22Rv1 (cell line): ENCODE data around the gene TRIM58.

Source experiments
- H3K27ac ChIP-seq: fragments of 450-650 bp; 2 replicates; pipeline ENCODE4 v1.5.1; 2017
- ZFX ChIP-seq: fragments of 450-650 bp; IDR thresholded peaks from 2 replicates; pipeline ENCODE4 v1.6.1; 2017; ENCODE audit warnings: antibody characterized with exemption, borderline replicate concordance
- TF ChIP-seq, protein P1 (sequence below): fragments of 450-650 bp; IDR thresholded peaks from 2 replicates; pipeline ENCODE4 v1.5.1; 2017; ENCODE audit warnings: mild to moderate bottlenecking

TRIM58 gene, protein sequence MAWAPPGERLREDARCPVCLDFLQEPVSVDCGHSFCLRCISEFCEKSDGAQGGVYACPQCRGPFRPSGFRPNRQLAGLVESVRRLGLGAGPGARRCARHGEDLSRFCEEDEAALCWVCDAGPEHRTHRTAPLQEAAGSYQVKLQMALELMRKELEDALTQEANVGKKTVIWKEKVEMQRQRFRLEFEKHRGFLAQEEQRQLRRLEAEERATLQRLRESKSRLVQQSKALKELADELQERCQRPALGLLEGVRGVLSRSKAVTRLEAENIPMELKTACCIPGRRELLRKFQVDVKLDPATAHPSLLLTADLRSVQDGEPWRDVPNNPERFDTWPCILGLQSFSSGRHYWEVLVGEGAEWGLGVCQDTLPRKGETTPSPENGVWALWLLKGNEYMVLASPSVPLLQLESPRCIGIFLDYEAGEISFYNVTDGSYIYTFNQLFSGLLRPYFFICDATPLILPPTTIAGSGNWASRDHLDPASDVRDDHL

DNA sequence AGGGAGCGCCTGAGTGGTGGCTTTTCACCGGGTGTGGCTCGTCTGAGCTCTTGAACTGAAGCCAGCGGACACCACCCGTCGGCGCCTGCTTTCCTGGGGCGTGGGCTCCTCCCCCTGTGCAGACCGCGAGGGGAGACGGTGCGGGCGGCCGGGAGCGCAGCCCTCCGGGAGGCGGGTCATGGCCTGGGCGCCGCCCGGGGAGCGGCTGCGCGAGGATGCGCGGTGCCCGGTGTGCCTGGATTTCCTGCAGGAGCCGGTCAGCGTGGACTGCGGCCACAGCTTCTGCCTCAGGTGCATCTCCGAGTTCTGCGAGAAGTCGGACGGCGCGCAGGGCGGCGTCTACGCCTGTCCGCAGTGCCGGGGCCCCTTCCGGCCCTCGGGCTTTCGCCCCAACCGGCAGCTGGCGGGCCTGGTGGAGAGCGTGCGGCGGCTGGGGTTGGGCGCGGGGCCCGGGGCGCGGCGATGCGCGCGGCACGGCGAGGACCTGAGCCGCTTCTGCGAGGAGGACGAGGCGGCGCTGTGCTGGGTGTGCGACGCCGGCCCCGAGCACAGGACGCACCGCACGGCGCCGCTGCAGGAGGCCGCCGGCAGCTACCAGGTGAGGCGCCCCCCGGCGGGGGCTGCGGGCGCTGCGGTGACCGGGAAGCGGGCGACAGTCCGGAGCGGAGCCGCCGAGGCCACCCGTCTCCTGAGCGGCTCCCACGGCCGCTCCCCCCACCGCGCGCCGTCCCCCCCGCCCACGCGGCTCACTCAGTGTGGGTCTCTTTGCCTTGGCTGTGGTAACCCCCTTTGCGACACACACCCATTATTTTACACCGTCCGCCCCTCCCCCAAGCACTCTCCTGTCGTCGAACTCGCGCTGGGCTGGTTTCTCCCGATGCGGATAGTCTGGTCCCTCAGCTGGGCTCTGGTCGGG lies at the start of gene TRIM58:
TRIM58 (plus strand) TSS at position 119 of the 916 bp plus-strand sequence; CDS start at position 179, 60 bp downstream.
- H3K27ac ChIP-seq: no peak within 1 kb of the TSS
- TF ChIP-seq ZFX: no peak
- TF ChIP-seq, protein P1, sequence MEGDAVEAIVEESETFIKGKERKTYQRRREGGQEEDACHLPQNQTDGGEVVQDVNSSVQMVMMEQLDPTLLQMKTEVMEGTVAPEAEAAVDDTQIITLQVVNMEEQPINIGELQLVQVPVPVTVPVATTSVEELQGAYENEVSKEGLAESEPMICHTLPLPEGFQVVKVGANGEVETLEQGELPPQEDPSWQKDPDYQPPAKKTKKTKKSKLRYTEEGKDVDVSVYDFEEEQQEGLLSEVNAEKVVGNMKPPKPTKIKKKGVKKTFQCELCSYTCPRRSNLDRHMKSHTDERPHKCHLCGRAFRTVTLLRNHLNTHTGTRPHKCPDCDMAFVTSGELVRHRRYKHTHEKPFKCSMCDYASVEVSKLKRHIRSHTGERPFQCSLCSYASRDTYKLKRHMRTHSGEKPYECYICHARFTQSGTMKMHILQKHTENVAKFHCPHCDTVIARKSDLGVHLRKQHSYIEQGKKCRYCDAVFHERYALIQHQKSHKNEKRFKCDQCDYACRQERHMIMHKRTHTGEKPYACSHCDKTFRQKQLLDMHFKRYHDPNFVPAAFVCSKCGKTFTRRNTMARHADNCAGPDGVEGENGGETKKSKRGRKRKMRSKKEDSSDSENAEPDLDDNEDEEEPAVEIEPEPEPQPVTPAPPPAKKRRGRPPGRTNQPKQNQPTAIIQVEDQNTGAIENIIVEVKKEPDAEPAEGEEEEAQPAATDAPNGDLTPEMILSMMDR: no peak

DNA sequence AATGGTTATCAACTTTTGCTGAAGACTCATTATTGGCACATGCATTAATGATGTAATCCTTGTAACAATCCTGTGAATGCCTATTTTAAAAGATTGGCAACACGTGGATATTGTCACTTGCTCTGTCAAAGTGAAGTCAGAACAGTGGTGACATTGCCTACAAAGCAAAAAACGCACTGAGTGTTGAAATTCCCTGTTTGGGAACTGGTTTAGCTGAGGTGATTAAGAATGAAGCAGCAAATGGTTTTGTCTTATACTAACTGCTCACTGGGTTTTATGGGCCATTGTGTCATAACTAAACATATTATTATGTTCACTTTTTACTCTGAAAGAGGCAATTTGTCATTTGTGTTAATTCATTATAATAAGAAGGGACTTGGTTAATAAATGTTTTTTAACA lies 44.4 kb upstream of the TRIM58 start:
- TF ChIP-seq ZFX: no peak
- TF ChIP-seq, protein P1: no peak
- no peak overlapping the region for H3K27ac ChIP-seq

- TF ChIP-seq, protein P1: no peak
- TF ChIP-seq ZFX: no peak
- no peak overlapping the region for H3K27ac ChIP-seq
Measured at GRCh38 chr1:247822060-247822459, 34.9 kb upstream of the TRIM58 start.

DNA sequence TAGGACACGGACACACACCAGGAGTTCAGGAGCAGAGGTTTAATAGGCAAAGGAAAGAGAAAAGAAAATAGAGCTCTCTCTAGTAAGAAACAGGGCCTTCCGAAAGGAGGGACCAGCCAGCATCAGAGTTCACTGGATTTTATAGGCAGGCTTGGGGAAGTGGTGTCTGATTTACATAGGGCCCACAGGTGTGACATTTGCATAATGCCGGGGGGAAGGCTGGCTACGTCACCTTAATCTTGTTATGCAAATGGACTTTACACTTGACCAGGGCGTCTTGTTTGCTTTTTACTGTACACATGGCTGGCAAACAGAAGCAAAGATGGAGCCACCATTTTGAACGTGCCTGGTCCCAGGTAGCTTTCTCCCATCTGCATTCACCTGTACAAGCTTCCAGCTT lies 33.0 kb upstream of the TRIM58 start, which contains the start of gene OR14A16:
OR14A16 (minus strand) TSS at position 97 of the 400 bp plus-strand sequence. CDS start 8,390 bp downstream, outside the sequence.
- no peak within 1 kb of the TSS for H3K27ac ChIP-seq
- TF ChIP-seq, protein P1: no peak
- TF ChIP-seq ZFX: no peak

DNA sequence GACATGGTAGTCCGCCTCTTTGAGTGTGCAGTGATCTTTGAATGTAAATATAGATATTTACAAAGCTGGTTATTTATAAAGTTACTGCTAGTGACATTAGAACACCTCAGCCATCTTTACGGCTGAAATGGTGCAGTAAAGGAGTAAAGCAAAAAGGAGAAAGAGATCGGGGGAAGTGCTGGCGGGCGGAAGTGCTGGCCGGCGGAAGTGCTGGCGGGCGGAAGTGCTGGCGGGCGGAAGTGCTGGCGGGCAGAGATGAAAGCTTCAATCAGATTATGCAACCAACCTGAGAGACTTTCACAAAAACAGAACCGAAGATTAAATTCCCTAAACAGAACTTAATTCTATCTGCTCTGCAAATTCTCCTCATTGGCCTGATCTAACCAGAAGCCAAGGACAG lies 31.6 kb upstream of the TRIM58 start:
- H3K27ac ChIP-seq: no peak overlapping the region
- TF ChIP-seq ZFX: no peak
- TF ChIP-seq, protein P1: no peak

DNA sequence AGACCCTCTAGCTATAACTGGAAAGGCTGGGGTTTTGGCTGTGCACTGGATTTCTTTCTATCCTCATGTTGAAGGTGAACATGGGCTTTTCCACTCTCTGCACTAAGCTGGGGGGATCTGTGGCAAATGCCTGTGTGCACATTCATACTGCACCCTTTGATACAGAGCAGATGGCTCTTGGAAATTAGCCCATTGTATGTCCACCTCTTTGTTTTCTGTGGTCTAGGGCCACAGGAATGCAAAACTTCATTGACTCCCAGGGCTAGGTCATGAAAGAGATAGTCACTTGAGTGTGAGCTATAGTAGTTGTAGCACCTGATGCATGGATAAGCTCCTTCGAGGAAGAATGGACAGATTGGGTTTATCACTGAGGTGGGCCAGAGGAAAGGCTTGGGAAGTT lies 27.3 kb upstream of the TRIM58 start:
- H3K27ac ChIP-seq: no peak overlapping the region
- TF ChIP-seq, protein P1: no peak
- no peak for TF ChIP-seq ZFX
